ENCODE results near the gene ZC3H12A.
A peak's percentile ranks its signal among the peaks of the same experiment; 100 is the strongest.
"Not testable (repeated sequence)": the region's sequence is repeated elsewhere in the genome, so short reads cannot be mapped to it uniquely, and the experiment has no call there.

ZC3H12A gene

GRCh38 chr1:37513795-37514349, 39.5 kb downstream of the ZC3H12A start:
- no peak for TF ChIP-seq ZFX (IDR thresholded peaks at IDR 0.05)
- no peak for TF ChIP-seq CTCF (conservative IDR thresholded peaks at IDR 0.05)
- peak overlapping the region; percentile 91 for H3K27ac ChIP-seq

- H3K27ac ChIP-seq, result peak within 1 kb of the TSS; percentile 91
- peak; percentile 82 for TF ChIP-seq ZFX (IDR thresholded peaks at IDR 0.05)
- peak; percentile 97 for TF ChIP-seq CTCF (conservative IDR thresholded peaks at IDR 0.05)
Observed at GRCh38 chr1:37514350-37515184, 40.2 kb downstream of the ZC3H12A start, which contains the start of gene MEAF6. Gene MEAF6 (minus strand): TSS chr1:37514766. CDS start chr1:37514746, 20 bp downstream.

GRCh38 chr1:37515185-37516034, 41.0 kb downstream of the ZC3H12A start:
- H3K27ac ChIP-seq, result peak overlapping the region; percentile 91
- TF ChIP-seq ZFX (IDR thresholded peaks at IDR 0.05) (no peak), CTCF (conservative IDR thresholded peaks at IDR 0.05) (no peak)

GRCh38 chr1:37517569-37517968, 43.2 kb downstream of the ZC3H12A start:
- TF ChIP-seq CTCF (conservative IDR thresholded peaks at IDR 0.05) (no peak), ZFX (IDR thresholded peaks at IDR 0.05) (no peak)
- no peak overlapping the region for H3K27ac ChIP-seq

- not testable (repeated sequence) for H3K27ac ChIP-seq
Observed at GRCh38 chr1:37518241-37518640, 43.9 kb downstream of the ZC3H12A start.

GRCh38 chr1:37518929-37519328, 44.5 kb downstream of the ZC3H12A start:
- not testable (repeated sequence) for H3K27ac ChIP-seq

GRCh38 chr1:37519613-37520012, 45.2 kb downstream of the ZC3H12A start:
- TF ChIP-seq CTCF (conservative IDR thresholded peaks at IDR 0.05) (no peak), ZFX (IDR thresholded peaks at IDR 0.05) (no peak)
- H3K27ac ChIP-seq, result no peak overlapping the region

- H3K27ac ChIP-seq, result not testable (repeated sequence)
Observed at GRCh38 chr1:37529888-37530287, 55.5 kb downstream of the ZC3H12A start.

- peak overlapping the region; percentile 71; the same call in 1 of the 2 replicates for H3K27ac ChIP-seq
Observed at GRCh38 chr1:37532418-37533156, 58.2 kb downstream of the ZC3H12A start.

All from C4-2B (cell line).